Panc1 (cell line): ENCODE results near the gene JPH2. TPM values are rescaled to one million over a fixed set of nuclear protein-coding genes. Genes with fewer than 3 reads are reported as not detected.

Experiments
- ATAC-seq: fragments of 200-7000 bp; cut with Tn5 transposase; 2 replicates; pipeline ENCODE4 v1.9.1; 2020; ENCODE audit warnings: mild to moderate bottlenecking, moderate library complexity
- BruUV-seq: library from RNA; stranded (reverse); fragments of 400-500 nt; replicated peaks from 2 replicates; lab custom pipeline; 2021; lab: Mats Ljungman, UMichigan
- CTCF ChIA-PET: fragments of 300-600 bp; sonication (Branson Sonifier 250); formaldehyde crosslinking; loops from one replicate; lab custom pipeline; 2022; ENCODE audit warnings: antibody characterized with exemption; lab: Charles Lee
- POLR2A ChIA-PET: fragments of 300-600 bp; sonication (Branson Sonifier 250); formaldehyde crosslinking; loops from one replicate; lab custom pipeline; 2022; ENCODE audit warnings: antibody characterized with exemption; lab: Charles Lee
- DNase-seq: peaks from one replicate; pipeline ENCODE4 v3.0.0-alpha.2; 2010; ENCODE audit warnings: low read depth, low spot score
- H3K27ac ChIP-seq: 2 replicates; pipeline ENCODE4 v1.5.1; 2011; ENCODE audit warnings: mild to moderate bottlenecking, low read length, inconsistent platforms
- H3K27me3 ChIP-seq: fragments of 200-500 bp; sonication (Bioruptor generic); 2 replicates; pipeline ENCODE4 v1.6.0; 2014; ENCODE audit warnings: low read length, inconsistent platforms; ENCODE audit not compliant: control insufficient read depth, insufficient read depth
- H3K36me3 ChIP-seq: fragments of 200-500 bp; sonication (Bioruptor generic); 2 replicates; pipeline ENCODE4 v1.5.1; 2014; ENCODE audit warnings: inconsistent platforms, mild to moderate bottlenecking, low read length, moderate library complexity; ENCODE audit not compliant: control insufficient read depth, insufficient read depth
- H3K4me1 ChIP-seq: 2 replicates; pipeline ENCODE4 v1.5.1; 2011; ENCODE audit warnings: inconsistent platforms, mild to moderate bottlenecking, low read length, moderate library complexity; ENCODE audit not compliant: control insufficient read depth, insufficient read depth
- H3K4me3 ChIP-seq, 2 experiments: 2 replicates each; pipeline ENCODE4 v1.5.1; 2011 to 2012; ENCODE audit warnings: low read depth in 2 of 2, low read length in 2 of 2, mild to moderate bottlenecking in 2 of 2, inconsistent platforms in 1 of 2, moderate library complexity in 1 of 2
- H3K9me3 ChIP-seq: fragments of 200-500 bp; sonication (Bioruptor generic); 2 replicates; pipeline ENCODE4 v1.5.1; 2014; ENCODE audit warnings: low read depth, mild to moderate bottlenecking, inconsistent platforms, low read length, moderate library complexity; ENCODE audit not compliant: control insufficient read depth, insufficient read depth
- CTCF ChIP-seq: fragments of 450-650 bp; IDR thresholded peaks from 2 replicates; pipeline ENCODE4 v1.5.1; 2017; ENCODE audit warnings: mild to moderate bottlenecking
- POLR2AphosphoS5 ChIP-seq: IDR thresholded peaks from 2 replicates; pipeline ENCODE4 v1.6.1; 2012; ENCODE audit warnings: mild to moderate bottlenecking, low read depth, low read length, moderate library complexity
- SIN3A ChIP-seq: IDR thresholded peaks from 2 replicates; pipeline ENCODE4 v1.6.1; 2012; ENCODE audit warnings: low read depth, mild to moderate bottlenecking, low read length, moderate library complexity, borderline replicate concordance; ENCODE audit not compliant: insufficient read depth
- TCF7L2 ChIP-seq: IDR thresholded peaks from 2 replicates; pipeline ENCODE4 v1.6.1; 2011; ENCODE audit warnings: mild to moderate bottlenecking, low read depth, low read length, inconsistent platforms
- in situ Hi-C: cut with HindIII; loops from 2 replicates; pipeline ENCODE4 v1.10.0; 2016; ENCODE audit warnings: low sequenced_read_pairs, low pct_unique_long_range_greater_than_20kb
- intact Hi-C: fragments of 100-400 bp; cut with micrococcal nuclease; formaldehyde crosslinking; loops from one replicate; pipeline ENCODE4 v1.10.0; 2022; ENCODE audit not compliant: unreplicated experiment
- total RNA-seq: library from RNA; stranded (reverse); gene quantifications from one replicate; pipeline ENCODE4 v1.2.1, GENCODE V29; 2021; ENCODE audit not compliant: unreplicated experiment
- TF ChIP-seq, protein P1 (sequence below), 2 experiments: IDR thresholded peaks; 2 replicates each; pipeline ENCODE4 v1.6.1; 2011 to 2012; ENCODE audit warnings: low read depth in 2 of 2, control low read depth in 1 of 2, low read length in 1 of 2, mild to moderate bottlenecking in 1 of 2, moderate library complexity in 1 of 2; ENCODE audit not compliant: insufficient read depth in 1 of 2

JPH2 gene
- total RNA-seq, 1 experiment from 2014 or later = 0.49 TPM

- POLR2A ChIA-PET = no interaction called here
- peaks cover 11% of the 10 kb centered on the region for H3K4me1 ChIP-seq
These were observed 20.5 kb downstream of the JPH2 start for GRCh38 chr20:44166477-44166876.

GRCh38 chr20:44166008-44166407 is 21.0 kb downstream of the JPH2 start:
- CTCF ChIA-PET = no interaction called here
- intact Hi-C loops = no loop called here
- peaks cover 11% of the 10 kb centered on the region for H3K4me1 ChIP-seq

More at GRCh38 chr20:44166477-44166876, 20.5 kb downstream of the JPH2 start:
- CTCF ChIA-PET = no interaction called here
- H3K36me3 ChIP-seq = no peaks in the 10 kb centered on the region
- intact Hi-C loops (no loop called here), in situ Hi-C loops (no loop called here)
- no TSS peak for BruUV-seq
- no peak for TF ChIP-seq SIN3A
- no peak for TF ChIP-seq TCF7L2
- no peak for TF ChIP-seq CTCF
- TF ChIP-seq POLR2AphosphoS5 = no peak
- TF ChIP-seq, protein P1, sequence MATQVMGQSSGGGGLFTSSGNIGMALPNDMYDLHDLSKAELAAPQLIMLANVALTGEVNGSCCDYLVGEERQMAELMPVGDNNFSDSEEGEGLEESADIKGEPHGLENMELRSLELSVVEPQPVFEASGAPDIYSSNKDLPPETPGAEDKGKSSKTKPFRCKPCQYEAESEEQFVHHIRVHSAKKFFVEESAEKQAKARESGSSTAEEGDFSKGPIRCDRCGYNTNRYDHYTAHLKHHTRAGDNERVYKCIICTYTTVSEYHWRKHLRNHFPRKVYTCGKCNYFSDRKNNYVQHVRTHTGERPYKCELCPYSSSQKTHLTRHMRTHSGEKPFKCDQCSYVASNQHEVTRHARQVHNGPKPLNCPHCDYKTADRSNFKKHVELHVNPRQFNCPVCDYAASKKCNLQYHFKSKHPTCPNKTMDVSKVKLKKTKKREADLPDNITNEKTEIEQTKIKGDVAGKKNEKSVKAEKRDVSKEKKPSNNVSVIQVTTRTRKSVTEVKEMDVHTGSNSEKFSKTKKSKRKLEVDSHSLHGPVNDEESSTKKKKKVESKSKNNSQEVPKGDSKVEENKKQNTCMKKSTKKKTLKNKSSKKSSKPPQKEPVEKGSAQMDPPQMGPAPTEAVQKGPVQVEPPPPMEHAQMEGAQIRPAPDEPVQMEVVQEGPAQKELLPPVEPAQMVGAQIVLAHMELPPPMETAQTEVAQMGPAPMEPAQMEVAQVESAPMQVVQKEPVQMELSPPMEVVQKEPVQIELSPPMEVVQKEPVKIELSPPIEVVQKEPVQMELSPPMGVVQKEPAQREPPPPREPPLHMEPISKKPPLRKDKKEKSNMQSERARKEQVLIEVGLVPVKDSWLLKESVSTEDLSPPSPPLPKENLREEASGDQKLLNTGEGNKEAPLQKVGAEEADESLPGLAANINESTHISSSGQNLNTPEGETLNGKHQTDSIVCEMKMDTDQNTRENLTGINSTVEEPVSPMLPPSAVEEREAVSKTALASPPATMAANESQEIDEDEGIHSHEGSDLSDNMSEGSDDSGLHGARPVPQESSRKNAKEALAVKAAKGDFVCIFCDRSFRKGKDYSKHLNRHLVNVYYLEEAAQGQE (IDR thresholded peaks at IDR 0.05; ENCODE audit: insufficient read depth in 1 of 2, low read depth in 2 of 2, low read length in 1 of 2) = no peak
- no peak overlapping the region for H3K4me3 ChIP-seq
- H3K9me3 ChIP-seq = no peaks in the 10 kb centered on the region
- ATAC-seq (peak; percentile 31; the same call in 1 of the 2 replicates), DNase-seq (no peak)
- no peak overlapping the region for H3K27ac ChIP-seq
- H3K27me3 ChIP-seq = peaks cover 11% of the 10 kb centered on the region; the same call in 1 of the 2 replicates

More at GRCh38 chr20:44166008-44166407, 21.0 kb downstream of the JPH2 start:
- H3K9me3 ChIP-seq = no peaks in the 10 kb centered on the region
- BruUV-seq = no TSS peak
- H3K27me3 ChIP-seq = peaks cover 11% of the 10 kb centered on the region; the same call in 1 of the 2 replicates
- in situ Hi-C loops = no loop called here
- TF ChIP-seq, protein P1 (IDR thresholded peaks at IDR 0.05; ENCODE audit: insufficient read depth in 1 of 2, low read depth in 2 of 2, low read length in 1 of 2) = no peak
- no peak for TF ChIP-seq CTCF
- no peak for TF ChIP-seq TCF7L2
- no peak for TF ChIP-seq POLR2AphosphoS5
- no peak for TF ChIP-seq SIN3A
- POLR2A ChIA-PET = no interaction called here
- ATAC-seq (peak; percentile 62; the same call in 1 of the 2 replicates), DNase-seq (no peak)
- no peak overlapping the region for H3K4me3 ChIP-seq
- no peak overlapping the region for H3K27ac ChIP-seq
- no peaks in the 10 kb centered on the region for H3K36me3 ChIP-seq
